Epithelial cell of alveolus of lung (primary cell): ENCODE measurements around the gene OR5AC2. TPM values are rescaled to one million over a fixed set of nuclear protein-coding genes. Genes with fewer than 3 reads are reported as not detected.

Experiments
- total RNA-seq: library from RNA; depleted of rRNA; stranded (reverse); fragments of >200 nt; gene quantifications from 2 replicates; pipeline ENCODE4 v1.2.1, GENCODE V29; 2015

OR5AC2 gene
- total RNA-seq = not detected in 2 replicates

GRCh38 chr3:98086873-98087272 is at the start of gene OR5AC2:
OR5AC2 (plus strand) TSS chr3:98087173; CDS start chr3:98087173, 0 bp downstream.

GRCh38 chr3:98130421-98130820 is 43.4 kb downstream of the OR5AC2 start, which contains the start of gene OR5H1:
OR5H1 (plus strand) TSS chr3:98130721; CDS start chr3:98132698, 1,977 bp downstream.

Other genes starting within 250 kb of the OR5AC2 start
- 26.9 and 46.5 TPM in 2 replicates for gene RIOX2, start 114.7 kb upstream of the OR5AC2 start, total RNA-seq
- gene GABRR3, start 51.9 kb upstream of the OR5AC2 start, total RNA-seq = not detected in 2 replicates
- not detected in 2 replicates for gene OR5H1, start 43.5 kb downstream of the OR5AC2 start, total RNA-seq
- gene OR5H14, start 60.3 kb downstream of the OR5AC2 start, total RNA-seq = not detected in 2 replicates
- not detected in 2 replicates for gene OR5H15, start 79.5 kb downstream of the OR5AC2 start, total RNA-seq
- not detected in 2 replicates for gene OR5H6, start 177.1 kb downstream of the OR5AC2 start, total RNA-seq
- gene OR5H2, start 195.3 kb downstream of the OR5AC2 start, total RNA-seq = not detected in 2 replicates